Measurements from ENCODE around the gene MYO5C. TPM values are rescaled to one million over a fixed set of nuclear protein-coding genes. Genes with fewer than 3 reads are reported as not detected.
A peak's percentile ranks its signal among the peaks of the same experiment; 100 is the strongest.

The MYO5C gene
- total and polyA plus RNA-seq, 2 of the 8 experiments (the other 6 are each of a cell fraction or from before 2014, with no cell fraction given) = 8.2 to 26.7 TPM

DNA sequence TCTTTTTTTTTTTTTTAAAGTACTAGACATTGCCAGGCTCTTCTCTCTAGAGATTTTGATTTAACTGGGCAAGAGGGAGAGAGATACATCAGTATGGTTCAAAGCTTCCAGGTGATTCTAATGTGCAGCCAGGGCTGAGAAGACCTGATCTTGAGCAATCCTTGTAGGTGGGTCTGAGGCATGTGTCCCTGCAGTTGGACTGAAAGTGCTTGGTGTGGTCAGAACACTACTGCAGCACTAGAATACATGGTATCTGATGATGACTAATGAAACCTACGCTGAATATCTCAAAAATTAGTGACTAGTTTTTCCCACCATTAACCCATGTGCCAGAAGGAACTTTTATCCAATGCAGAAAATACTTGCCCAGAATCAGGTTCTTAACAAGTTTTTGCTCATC, 34.4 kb upstream of the MYO5C start:
- no peak for FAIRE-seq
- no peak overlapping the region for H4K5ac ChIP-seq (ENCODE audit: insufficient read length, low read depth, low read length)
- H3K23ac ChIP-seq (ENCODE audit: insufficient read length) = no peak overlapping the region
- H2BK15ac ChIP-seq (ENCODE audit: low read length) = no peak overlapping the region
- ChIA-PET POLR2A (ENCODE audit: partially characterized antibody) (no interaction called here), CTCF (ENCODE audit: partially characterized antibody) (interaction anchor here (2.1 kb wide), 1 partner anchor 76 kb away, joined by 9 read pairs; no protein-coding TSS in a partner anchor)
- peaks cover 0 to 3% (median 0%) of the 10 kb centered on the region in 4 experiments; a peak in 1 of 7 replicates for H3K4me1 ChIP-seq (replicated peaks in 1 of 4; ENCODE audit: control insufficient read depth in 3 of 4, insufficient read depth in 4 of 4, low read length in 3 of 4)
- H3K27ac ChIP-seq (ENCODE audit: low read depth, low read length) = no peak overlapping the region
- H4K20me1 ChIP-seq (replicated peaks in 1 of 2; ENCODE audit: control insufficient read depth in 1 of 2, insufficient read depth in 2 of 2, low read length in 2 of 2) = no peaks in the 10 kb centered on the region
- H2AFZ ChIP-seq (ENCODE audit: low read length) = no peak overlapping the region
- H3K27me3 ChIP-seq (replicated peaks in 1 of 4; ENCODE audit: control insufficient read depth in 3 of 4, extremely low read depth in 1 of 4, insufficient read depth in 3 of 4, low read length in 3 of 4) = no peaks in the 10 kb centered on the region
- no peak overlapping the region for H3K18ac ChIP-seq (ENCODE audit: extremely low read depth, low read length)
- H3K79me2 ChIP-seq (ENCODE audit: control insufficient read depth in 1 of 2, insufficient read depth in 2 of 2, low read length in 2 of 2) = no peaks in the 10 kb centered on the region
- H3K36me3 ChIP-seq (ENCODE audit: control insufficient read depth in 2 of 4, insufficient read depth in 4 of 4, low read length in 3 of 4) = peaks cover 0 to 8% (median 3%) of the 10 kb centered on the region in 4 experiments; a peak in 4 of 8 replicates
- no peaks in the 10 kb centered on the region for H3K9me3 ChIP-seq (ENCODE audit: insufficient read depth in 2 of 2, low read depth in 1 of 2, low read length in 1 of 2)
- no peak overlapping the region for H2BK120ac ChIP-seq (replicated peaks; ENCODE audit: low read depth, low read length)
- TF ChIP-seq SIX5 (IDR thresholded peaks at IDR 0.05; ENCODE audit: low read depth, low read length) = no peak
- no peaks in the 10 kb centered on the region for H3K79me1 ChIP-seq (ENCODE audit: low read depth, low read length)
- no peak overlapping the region for H4K8ac ChIP-seq (ENCODE audit: extremely low read depth, insufficient read depth, low read length)
- H3K56ac ChIP-seq (replicated peaks; ENCODE audit: insufficient read length, low read depth, low read length) = no peak overlapping the region
- no peak overlapping the region for H3K14ac ChIP-seq (ENCODE audit: insufficient read length)
- no peak overlapping the region for H2BK12ac ChIP-seq (ENCODE audit: low read depth, low read length)
- no peaks in the 10 kb centered on the region for H3K23me2 ChIP-seq (ENCODE audit: low read depth, low read length)
- no peak overlapping the region for H4K91ac ChIP-seq (replicated peaks; ENCODE audit: insufficient read length, low read length)
- no peak overlapping the region for H3K4ac ChIP-seq (replicated peaks; ENCODE audit: insufficient read length, low read depth, low read length)
- WGBS, 2 experiments (ENCODE audit: extremely low coverage in 1 of 2, insufficient coverage in 1 of 2, insufficient read length in 1 of 2, insufficient replicate concordance in 2 of 2, low coverage in 1 of 2, low lambda C conversion rate in 2 of 2, missing lambda C conversion rate in 1 of 2) = 100% methylated on average over 1 of the region's 1 CpG; no CpG with 5 or more reads in 1 of the 2 experiments
- H3K9ac ChIP-seq (replicated peaks in 1 of 4; ENCODE audit: extremely low read depth in 1 of 4, low read depth in 3 of 4, low read length in 3 of 4) = peak overlapping the region in 1 of 4 experiments; percentile 8; a peak in 1 of 7 replicates
- no peak for DNase-seq (ENCODE audit: low read depth in 1 of 2, low spot score in 2 of 2)
- no peak overlapping the region for H3K4me3 ChIP-seq (ENCODE audit: extremely low read depth in 1 of 4, insufficient read depth in 2 of 4, low read depth in 3 of 4, low read length in 4 of 4)
- H2BK5ac ChIP-seq (ENCODE audit: low read depth, low read length) = no peak overlapping the region
- H3K4me2 ChIP-seq (ENCODE audit: insufficient read depth in 1 of 2, low read depth in 2 of 2, low read length in 2 of 2) = no peak overlapping the region
- no peak overlapping the region for H2AK5ac ChIP-seq (ENCODE audit: low read depth, low read length)
- no peak overlapping the region for H2BK20ac ChIP-seq (ENCODE audit: low read length)

All from H1 (cell line).